H1 (cell line): ENCODE results near the gene CHDH. TPM values are rescaled to one million over a fixed set of nuclear protein-coding genes. Genes with fewer than 3 reads are reported as not detected.

Experiments
- CHD1 ChIP-seq: IDR thresholded peaks from 2 replicates; pipeline ENCODE4 v1.6.1; 2012; ENCODE audit warnings: low read depth, low read length, improper control_type of control experiment
- SP2 ChIP-seq: IDR thresholded peaks from 2 replicates; pipeline ENCODE4 v1.6.1; 2012; ENCODE audit warnings: mild to moderate bottlenecking, low read length, inconsistent platforms
- polyA plus RNA-seq, 7 experiments: library from polyadenylated mRNA; depleted of rRNA in 3 of 7; stranded (reverse) in 5 of 7; unstranded in 2 of 7; fragments of >200 nt in 5 of 7; fragments of 200-250 nt in 2 of 7; gene quantifications; 1 replicate in 5 of 7; 2 replicates in 1 of 7; 4 replicates in 1 of 7; pipeline versions ENCODE4 v1.2.1 to v1.2.3, GENCODE V29; 2011 to 2013; ENCODE audit warnings: missing spikeins in 2 of 7, mixed read lengths in 2 of 7
- total RNA-seq: library from RNA; stranded (reverse); fragmentation: NEBNext Ultra II Directional; extraction: Animal tissue kit (Norgen Biotek cat#: 25700); gene quantifications from 2 replicates; pipeline ENCODE4 v1.2.1, GENCODE V29; 2021
- TF ChIP-seq, protein P1 (sequence below): fragments of 300-600 bp; sonication (generic); IDR thresholded peaks from 2 replicates; pipeline ENCODE4 v1.7.1; 2012; ENCODE audit warnings: low read length, moderate library complexity, mild to moderate bottlenecking, inconsistent platforms; ENCODE audit not compliant: insufficient replicate concordance

The CHDH gene
- total and polyA plus RNA-seq, 2 of the 8 experiments (the other 6 are each of a cell fraction or from before 2014, with no cell fraction given) = 4.9 to 10.3 TPM

DNA sequence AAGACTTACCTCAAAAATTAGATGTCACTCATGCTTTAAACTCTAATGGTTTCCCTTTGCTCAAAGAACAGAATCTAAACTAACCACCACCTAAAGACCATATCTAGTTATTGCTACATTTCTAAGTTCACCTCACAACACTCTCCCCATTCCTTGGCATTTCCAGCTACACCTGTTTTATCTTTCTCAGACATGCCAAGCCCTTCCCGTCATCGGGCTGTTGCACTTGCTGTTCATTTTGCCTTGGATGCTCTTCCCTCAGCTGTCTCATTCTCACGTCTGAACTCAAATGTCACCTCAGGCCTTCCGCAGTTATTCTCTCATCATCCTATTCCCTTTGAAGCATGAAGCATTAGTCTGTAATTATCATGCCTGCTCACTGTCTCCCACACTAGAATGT, 36.8 kb upstream of the CHDH start (continued):
- TF ChIP-seq, protein P1, sequence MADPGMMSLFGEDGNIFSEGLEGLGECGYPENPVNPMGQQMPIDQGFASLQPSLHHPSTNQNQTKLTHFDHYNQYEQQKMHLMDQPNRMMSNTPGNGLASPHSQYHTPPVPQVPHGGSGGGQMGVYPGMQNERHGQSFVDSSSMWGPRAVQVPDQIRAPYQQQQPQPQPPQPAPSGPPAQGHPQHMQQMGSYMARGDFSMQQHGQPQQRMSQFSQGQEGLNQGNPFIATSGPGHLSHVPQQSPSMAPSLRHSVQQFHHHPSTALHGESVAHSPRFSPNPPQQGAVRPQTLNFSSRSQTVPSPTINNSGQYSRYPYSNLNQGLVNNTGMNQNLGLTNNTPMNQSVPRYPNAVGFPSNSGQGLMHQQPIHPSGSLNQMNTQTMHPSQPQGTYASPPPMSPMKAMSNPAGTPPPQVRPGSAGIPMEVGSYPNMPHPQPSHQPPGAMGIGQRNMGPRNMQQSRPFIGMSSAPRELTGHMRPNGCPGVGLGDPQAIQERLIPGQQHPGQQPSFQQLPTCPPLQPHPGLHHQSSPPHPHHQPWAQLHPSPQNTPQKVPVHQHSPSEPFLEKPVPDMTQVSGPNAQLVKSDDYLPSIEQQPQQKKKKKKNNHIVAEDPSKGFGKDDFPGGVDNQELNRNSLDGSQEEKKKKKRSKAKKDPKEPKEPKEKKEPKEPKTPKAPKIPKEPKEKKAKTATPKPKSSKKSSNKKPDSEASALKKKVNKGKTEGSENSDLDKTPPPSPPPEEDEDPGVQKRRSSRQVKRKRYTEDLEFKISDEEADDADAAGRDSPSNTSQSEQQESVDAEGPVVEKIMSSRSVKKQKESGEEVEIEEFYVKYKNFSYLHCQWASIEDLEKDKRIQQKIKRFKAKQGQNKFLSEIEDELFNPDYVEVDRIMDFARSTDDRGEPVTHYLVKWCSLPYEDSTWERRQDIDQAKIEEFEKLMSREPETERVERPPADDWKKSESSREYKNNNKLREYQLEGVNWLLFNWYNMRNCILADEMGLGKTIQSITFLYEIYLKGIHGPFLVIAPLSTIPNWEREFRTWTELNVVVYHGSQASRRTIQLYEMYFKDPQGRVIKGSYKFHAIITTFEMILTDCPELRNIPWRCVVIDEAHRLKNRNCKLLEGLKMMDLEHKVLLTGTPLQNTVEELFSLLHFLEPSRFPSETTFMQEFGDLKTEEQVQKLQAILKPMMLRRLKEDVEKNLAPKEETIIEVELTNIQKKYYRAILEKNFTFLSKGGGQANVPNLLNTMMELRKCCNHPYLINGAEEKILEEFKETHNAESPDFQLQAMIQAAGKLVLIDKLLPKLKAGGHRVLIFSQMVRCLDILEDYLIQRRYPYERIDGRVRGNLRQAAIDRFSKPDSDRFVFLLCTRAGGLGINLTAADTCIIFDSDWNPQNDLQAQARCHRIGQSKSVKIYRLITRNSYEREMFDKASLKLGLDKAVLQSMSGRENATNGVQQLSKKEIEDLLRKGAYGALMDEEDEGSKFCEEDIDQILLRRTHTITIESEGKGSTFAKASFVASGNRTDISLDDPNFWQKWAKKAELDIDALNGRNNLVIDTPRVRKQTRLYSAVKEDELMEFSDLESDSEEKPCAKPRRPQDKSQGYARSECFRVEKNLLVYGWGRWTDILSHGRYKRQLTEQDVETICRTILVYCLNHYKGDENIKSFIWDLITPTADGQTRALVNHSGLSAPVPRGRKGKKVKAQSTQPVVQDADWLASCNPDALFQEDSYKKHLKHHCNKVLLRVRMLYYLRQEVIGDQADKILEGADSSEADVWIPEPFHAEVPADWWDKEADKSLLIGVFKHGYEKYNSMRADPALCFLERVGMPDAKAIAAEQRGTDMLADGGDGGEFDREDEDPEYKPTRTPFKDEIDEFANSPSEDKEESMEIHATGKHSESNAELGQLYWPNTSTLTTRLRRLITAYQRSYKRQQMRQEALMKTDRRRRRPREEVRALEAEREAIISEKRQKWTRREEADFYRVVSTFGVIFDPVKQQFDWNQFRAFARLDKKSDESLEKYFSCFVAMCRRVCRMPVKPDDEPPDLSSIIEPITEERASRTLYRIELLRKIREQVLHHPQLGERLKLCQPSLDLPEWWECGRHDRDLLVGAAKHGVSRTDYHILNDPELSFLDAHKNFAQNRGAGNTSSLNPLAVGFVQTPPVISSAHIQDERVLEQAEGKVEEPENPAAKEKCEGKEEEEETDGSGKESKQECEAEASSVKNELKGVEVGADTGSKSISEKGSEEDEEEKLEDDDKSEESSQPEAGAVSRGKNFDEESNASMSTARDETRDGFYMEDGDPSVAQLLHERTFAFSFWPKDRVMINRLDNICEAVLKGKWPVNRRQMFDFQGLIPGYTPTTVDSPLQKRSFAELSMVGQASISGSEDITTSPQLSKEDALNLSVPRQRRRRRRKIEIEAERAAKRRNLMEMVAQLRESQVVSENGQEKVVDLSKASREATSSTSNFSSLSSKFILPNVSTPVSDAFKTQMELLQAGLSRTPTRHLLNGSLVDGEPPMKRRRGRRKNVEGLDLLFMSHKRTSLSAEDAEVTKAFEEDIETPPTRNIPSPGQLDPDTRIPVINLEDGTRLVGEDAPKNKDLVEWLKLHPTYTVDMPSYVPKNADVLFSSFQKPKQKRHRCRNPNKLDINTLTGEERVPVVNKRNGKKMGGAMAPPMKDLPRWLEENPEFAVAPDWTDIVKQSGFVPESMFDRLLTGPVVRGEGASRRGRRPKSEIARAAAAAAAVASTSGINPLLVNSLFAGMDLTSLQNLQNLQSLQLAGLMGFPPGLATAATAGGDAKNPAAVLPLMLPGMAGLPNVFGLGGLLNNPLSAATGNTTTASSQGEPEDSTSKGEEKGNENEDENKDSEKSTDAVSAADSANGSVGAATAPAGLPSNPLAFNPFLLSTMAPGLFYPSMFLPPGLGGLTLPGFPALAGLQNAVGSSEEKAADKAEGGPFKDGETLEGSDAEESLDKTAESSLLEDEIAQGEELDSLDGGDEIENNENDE = no peak
- TF ChIP-seq CHD1 = no peak
- no peak for TF ChIP-seq SP2
- TF ChIP-seq, all 59 proteins: peak for 0
